SJCRH30 (cell line): Measurements from ENCODE around the gene RNU4-1. TPM values are rescaled to one million over a fixed set of nuclear protein-coding genes. Genes with fewer than 3 reads are reported as not detected.
A peak's percentile ranks its signal among the peaks of the same experiment; 100 is the strongest.
"Not testable (repeated sequence)": the region's sequence is repeated elsewhere in the genome, so short reads cannot be mapped to it uniquely, and the experiment has no call there.

Source experiments
- DNase-seq, 2 experiments: peaks; one replicate each; pipeline ENCODE4 v3.0.0-alpha.2; 2015 to 2020
- H3K27ac ChIP-seq: fragments of 250-450 bp; sonication (Bioruptor Pico); 2 replicates; pipeline ENCODE4 v1.5.1; 2020; ENCODE audit warnings: mild to moderate bottlenecking, moderate library complexity
- H3K27me3 ChIP-seq: fragments of 250-450 bp; sonication (Bioruptor Pico); 2 replicates; pipeline ENCODE4 v1.5.1; 2020; ENCODE audit warnings: mild to moderate bottlenecking, moderate library complexity
- H3K36me3 ChIP-seq: fragments of 250-450 bp; sonication (Bioruptor Pico); 2 replicates; pipeline ENCODE4 v1.5.1; 2020; ENCODE audit warnings: mild to moderate bottlenecking, moderate library complexity
- H3K4me1 ChIP-seq: fragments of 250-450 bp; sonication (Bioruptor Pico); 2 replicates; pipeline ENCODE4 v1.5.1; 2020; ENCODE audit warnings: mild to moderate bottlenecking, moderate library complexity
- H3K4me3 ChIP-seq: fragments of 250-450 bp; sonication (Bioruptor Pico); 2 replicates; pipeline ENCODE4 v1.5.1; 2020; ENCODE audit warnings: mild to moderate bottlenecking, moderate library complexity
- H3K9me3 ChIP-seq: fragments of 250-450 bp; sonication (Bioruptor Pico); replicated peaks from 2 replicates; pipeline ENCODE4 v1.5.1; 2020; ENCODE audit warnings: mild to moderate bottlenecking, moderate library complexity
- total RNA-seq: library from RNA; depleted of rRNA; stranded (reverse); fragments of >200 nt; shearing (Covaris generic); gene quantifications from 2 replicates; pipeline ENCODE4 v1.2.3, GENCODE V29; 2014; rRNA removed

RNU4-1 gene
- under 0.01 TPM in 2 replicates for total RNA-seq

- DNase-seq, result peak; percentile 90 to 95
- peak within 1 kb of the TSS; percentile 52 for H3K4me3 ChIP-seq
- no peaks in the 10 kb centered on the region for H3K36me3 ChIP-seq
- H3K27me3 ChIP-seq, result peaks cover 3% of the 10 kb centered on the region; the same call in 1 of the 2 replicates
- H3K9me3 ChIP-seq, result no peaks in the 10 kb centered on the region
- peaks cover 6% of the 10 kb centered on the region; the same call in 1 of the 2 replicates for H3K4me1 ChIP-seq
- H3K27ac ChIP-seq, result peak within 1 kb of the TSS; percentile 100
Measured at GRCh38 chr12:120292661-120293531, at the start of gene RNU4-1. TSS of gene RNU4-1 (minus strand) at chr12:120293237.

GRCh38 chr12:120342175-120343038, 49.4 kb upstream of the RNU4-1 start:
- Histone ChIP-seq H3K36me3 (no peaks in the 10 kb centered on the region), H3K9me3 (peaks cover 6% of the 10 kb centered on the region; the same call in 1 of the 2 replicates), H3K4me1 (no peaks in the 10 kb centered on the region), H3K27me3 (no peaks in the 10 kb centered on the region), H3K27ac (no peak overlapping the region), H3K4me3 (no peak overlapping the region)
- no peak for DNase-seq

- Histone ChIP-seq H3K4me3 (no peak overlapping the region), H3K9me3 (peaks cover 7% of the 10 kb centered on the region; the same call in 1 of the 2 replicates), H3K4me1 (no peaks in the 10 kb centered on the region), H3K27me3 (no peaks in the 10 kb centered on the region), H3K27ac (no peak overlapping the region), H3K36me3 (no peaks in the 10 kb centered on the region)
- DNase-seq, result no peak
Measured at GRCh38 chr12:120339256-120339655, 46.2 kb upstream of the RNU4-1 start.

DNA sequence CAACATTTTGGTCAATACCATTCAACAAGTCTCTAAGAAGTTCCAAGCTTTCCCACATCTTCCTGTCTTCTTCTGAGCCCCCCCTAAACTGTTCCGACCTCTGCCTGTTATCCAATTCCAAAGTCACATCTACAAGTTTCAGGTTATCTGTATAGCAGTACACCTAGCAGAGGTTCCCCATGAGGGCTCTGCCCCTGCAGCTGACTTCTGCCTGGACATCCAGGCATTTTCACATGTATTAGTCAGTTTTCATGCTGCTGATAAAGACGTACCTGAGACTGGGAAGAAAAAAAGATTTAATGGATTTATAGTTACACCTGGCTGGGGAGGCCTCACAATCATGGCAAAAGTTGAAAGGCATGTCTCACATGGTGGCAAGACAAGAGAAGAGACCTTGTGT, 44.7 kb upstream of the RNU4-1 start:
- Histone ChIP-seq H3K36me3 (no peaks in the 10 kb centered on the region), H3K4me1 (no peaks in the 10 kb centered on the region), H3K27ac (no peak overlapping the region), H3K4me3 (no peak overlapping the region), H3K9me3 (peaks cover 7% of the 10 kb centered on the region; the same call in 1 of the 2 replicates), H3K27me3 (no peaks in the 10 kb centered on the region)
- DNase-seq, result no peak

- not testable (repeated sequence) for DNase-seq, H3K27ac ChIP-seq, H3K4me3 ChIP-seq, H3K27me3 ChIP-seq, H3K36me3 ChIP-seq, H3K4me1 ChIP-seq, H3K9me3 ChIP-seq
Measured at GRCh38 chr12:120336392-120336791, 43.4 kb upstream of the RNU4-1 start.

DNA sequence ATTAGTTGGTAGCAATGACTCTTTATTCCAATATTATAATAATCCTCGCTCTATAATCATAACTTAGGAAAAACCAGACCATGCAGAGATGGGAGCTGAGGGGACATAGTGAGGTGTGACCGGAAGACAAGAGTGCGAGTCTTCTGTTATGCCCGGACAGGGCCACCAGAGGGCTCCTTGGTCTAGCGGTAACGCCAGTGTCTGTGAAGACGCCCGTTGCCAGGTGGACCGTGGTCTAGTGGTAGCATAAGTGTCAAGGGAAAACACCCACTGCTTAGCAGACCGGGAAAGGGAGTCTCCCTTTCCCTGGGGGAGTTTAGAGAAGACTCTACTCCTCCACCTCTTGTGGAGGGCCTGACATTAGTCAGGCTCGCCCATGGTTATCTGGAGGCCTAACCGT, 42.4 kb upstream of the RNU4-1 start:
- not testable (repeated sequence) for H3K9me3 ChIP-seq, H3K27ac ChIP-seq, H3K27me3 ChIP-seq, H3K4me1 ChIP-seq, H3K4me3 ChIP-seq, H3K36me3 ChIP-seq
- DNase-seq, result peak; percentile 76 to 79

DNA sequence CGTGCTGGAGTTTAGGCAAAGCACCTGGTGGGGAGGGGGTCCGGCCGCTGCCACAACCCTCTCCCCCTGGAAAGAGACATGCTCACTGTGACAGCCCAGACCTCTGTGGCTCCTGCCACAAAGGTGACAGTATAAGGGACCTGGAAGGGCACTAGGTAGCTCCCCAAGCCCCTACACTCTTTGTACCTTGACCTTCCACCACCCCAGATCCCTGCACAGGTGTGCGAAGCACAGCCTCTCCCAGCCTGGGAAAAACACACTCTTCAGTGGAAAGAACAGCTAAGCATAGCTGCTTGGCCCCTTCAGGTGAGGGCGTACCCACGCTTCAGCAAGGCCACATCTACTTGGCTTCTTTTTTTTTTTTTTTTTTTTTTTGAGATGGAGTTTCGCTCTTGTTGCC, 39.5 kb upstream of the RNU4-1 start:
- Histone ChIP-seq H3K4me1 (no peaks in the 10 kb centered on the region), H3K27ac (no peak overlapping the region)

DNA sequence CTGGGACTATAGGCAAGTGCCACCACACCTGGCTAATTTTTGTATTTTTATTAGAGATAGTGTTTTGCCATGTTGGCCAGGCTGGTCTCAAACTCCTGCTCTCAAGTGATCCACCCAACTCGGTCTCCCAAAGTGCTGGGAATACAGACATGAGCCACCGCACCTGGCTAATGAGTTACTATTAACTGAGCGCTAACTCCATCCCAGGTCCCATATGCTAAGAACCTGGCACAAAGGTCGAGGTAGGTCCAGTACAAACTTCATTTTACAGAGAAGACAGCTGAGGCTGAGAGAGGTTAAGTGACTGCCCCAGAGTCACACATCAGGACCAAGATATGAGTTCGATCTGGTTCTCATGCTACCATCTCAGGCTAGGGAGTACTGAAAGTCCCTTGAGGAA, 39.0 kb upstream of the RNU4-1 start:
- Histone ChIP-seq H3K36me3 (no peaks in the 10 kb centered on the region), H3K4me1 (no peaks in the 10 kb centered on the region), H3K27me3 (no peaks in the 10 kb centered on the region; the same call in 1 of the 2 replicates), H3K27ac (no peak overlapping the region), H3K4me3 (no peak overlapping the region), H3K9me3 (no peaks in the 10 kb centered on the region)
- DNase-seq, result no peak

More for the DNA sequence above, 39.5 kb upstream of the RNU4-1 start:
- no peak for DNase-seq
- no peaks in the 10 kb centered on the region; the same call in 1 of the 2 replicates for H3K27me3 ChIP-seq
- 0 out of 2 replicates have a peak, but pooled peaks cover 2% of the 10 kb centered on the region for H3K9me3 ChIP-seq
- H3K4me3 ChIP-seq, result no peak overlapping the region
- H3K36me3 ChIP-seq, result no peaks in the 10 kb centered on the region

DNA sequence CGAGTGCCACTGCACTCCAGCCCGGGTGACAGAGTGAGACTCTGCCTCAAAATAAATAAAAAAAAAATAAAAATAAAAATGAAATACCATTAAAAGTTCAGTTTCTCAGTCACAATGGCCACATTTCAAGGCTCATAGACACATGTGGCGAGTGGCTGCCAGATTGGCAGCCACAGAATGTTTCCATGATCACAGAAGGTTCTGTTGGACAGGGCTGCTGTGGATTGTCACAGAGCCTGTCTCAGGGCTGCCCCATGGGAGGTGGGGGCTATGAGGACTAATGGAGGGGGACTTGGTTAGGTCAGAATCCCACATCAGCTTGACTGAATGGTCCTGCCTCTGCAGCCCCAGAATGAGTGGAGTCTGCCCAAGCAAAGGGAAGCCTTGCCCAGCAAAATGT, 38.4 kb upstream of the RNU4-1 start:
- Histone ChIP-seq H3K9me3 (no peaks in the 10 kb centered on the region), H3K4me3 (no peak overlapping the region), H3K27me3 (no peaks in the 10 kb centered on the region; the same call in 1 of the 2 replicates), H3K4me1 (no peaks in the 10 kb centered on the region), H3K36me3 (no peaks in the 10 kb centered on the region), H3K27ac (no peak overlapping the region)
- DNase-seq, result no peak

- DNase-seq, result no peak
- H3K27ac ChIP-seq, result no peak overlapping the region
Measured at GRCh38 chr12:120328228-120328627, 35.2 kb upstream of the RNU4-1 start.

GRCh38 chr12:120327593-120327992, 34.6 kb upstream of the RNU4-1 start, which contains the start of gene PLA2G1B:
TSS of gene PLA2G1B (minus strand) at chr12:120327779. CDS start at chr12:120327753, 26 bp downstream.
- Histone ChIP-seq H3K4me1 (no peaks in the 10 kb centered on the region), H3K36me3 (no peaks in the 10 kb centered on the region), H3K27me3 (no peaks in the 10 kb centered on the region; the same call in 1 of the 2 replicates), H3K4me3 (no peak within 1 kb of the TSS), H3K27ac (no peak within 1 kb of the TSS), H3K9me3 (no peaks in the 10 kb centered on the region)
- no peak for DNase-seq

More at GRCh38 chr12:120328228-120328627, 35.2 kb upstream of the RNU4-1 start:
- Histone ChIP-seq H3K27me3 (no peaks in the 10 kb centered on the region; the same call in 1 of the 2 replicates), H3K9me3 (no peaks in the 10 kb centered on the region), H3K4me3 (no peak overlapping the region), H3K4me1 (no peaks in the 10 kb centered on the region), H3K36me3 (no peaks in the 10 kb centered on the region)

DNA sequence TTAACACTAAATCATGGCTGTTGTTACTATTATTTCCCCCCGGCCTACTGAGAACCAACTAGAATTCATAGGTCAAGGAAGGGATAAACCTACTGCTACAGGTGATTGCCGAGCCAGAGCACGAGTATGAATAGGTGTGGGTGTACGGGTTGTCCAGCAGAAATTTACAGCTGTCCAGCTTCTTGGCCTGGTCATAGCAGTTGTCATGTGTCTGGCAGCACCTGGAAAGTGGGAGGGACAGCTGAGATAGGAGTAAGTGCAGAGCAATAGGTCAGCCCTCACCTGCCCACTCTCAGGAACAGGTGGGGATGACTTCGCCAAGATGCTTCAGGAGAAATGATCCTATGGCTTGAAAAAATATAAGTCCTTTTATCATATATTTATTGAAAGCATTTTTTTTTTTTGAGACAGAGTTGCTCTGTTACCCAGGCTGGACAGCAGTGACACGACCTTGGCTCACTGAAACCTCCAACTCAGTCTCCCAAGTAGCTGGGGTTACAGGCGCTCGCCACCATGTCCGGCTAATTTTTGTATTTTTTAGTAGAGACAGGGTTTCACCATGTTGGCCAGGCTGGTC, 31.9 kb upstream of the RNU4-1 start:
- DNase-seq, result no peak
- Histone ChIP-seq H3K4me1 (no peaks in the 10 kb centered on the region), H3K27ac (no peak overlapping the region), H3K4me3 (no peak overlapping the region), H3K27me3 (no peaks in the 10 kb centered on the region), H3K9me3 (no peaks in the 10 kb centered on the region), H3K36me3 (no peaks in the 10 kb centered on the region)

GRCh38 chr12:120323772-120324171, 30.7 kb upstream of the RNU4-1 start:
- H3K36me3 ChIP-seq, result no peaks in the 10 kb centered on the region
- H3K27me3 ChIP-seq, result no peaks in the 10 kb centered on the region
- no peak overlapping the region for H3K27ac ChIP-seq
- no peak overlapping the region for H3K4me3 ChIP-seq
- no peaks in the 10 kb centered on the region for H3K9me3 ChIP-seq
- H3K4me1 ChIP-seq, result no peaks in the 10 kb centered on the region
- no peak for DNase-seq

DNA sequence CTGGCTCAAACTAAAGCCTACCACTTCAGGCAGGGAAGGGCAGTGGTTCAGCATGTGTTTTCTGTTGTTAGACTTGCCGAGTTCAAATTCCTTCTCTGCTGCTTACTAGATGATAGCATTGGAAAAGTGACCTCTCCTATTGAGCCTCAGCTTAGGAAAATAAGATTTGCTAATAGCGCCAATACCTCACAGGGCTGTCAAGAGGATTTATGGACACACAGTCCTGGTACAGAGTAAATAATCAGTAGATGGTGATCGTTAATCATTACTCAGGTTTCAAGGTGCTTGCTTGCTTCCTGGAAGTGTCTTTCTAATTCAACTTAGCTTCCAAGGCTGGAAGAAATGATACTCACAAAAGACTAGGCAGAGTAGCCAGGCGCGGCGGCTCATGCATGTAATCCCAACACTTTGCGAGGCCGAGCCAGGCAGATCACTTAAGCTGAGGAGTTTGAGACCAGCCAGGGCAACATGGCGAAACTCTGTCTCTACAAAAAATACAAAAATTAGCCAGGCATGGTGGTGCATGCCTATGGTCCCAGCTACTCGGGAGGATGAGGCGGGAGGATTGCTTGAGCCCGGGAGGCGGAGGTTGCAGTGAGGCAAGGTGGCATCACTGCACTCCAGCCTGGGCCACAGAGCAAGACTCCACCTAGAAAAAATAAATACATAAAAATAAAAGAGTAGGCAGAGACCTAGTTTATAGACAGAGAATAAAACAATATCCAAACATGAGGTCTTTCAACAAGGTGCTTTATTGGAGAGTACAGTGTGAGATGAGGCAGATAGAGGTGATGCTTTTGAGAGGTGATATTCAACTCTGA, 28.6 kb upstream of the RNU4-1 start:
- H3K9me3 ChIP-seq, result no peaks in the 10 kb centered on the region
- no peak overlapping the region for H3K4me3 ChIP-seq
- no peak overlapping the region for H3K27ac ChIP-seq
- no peaks in the 10 kb centered on the region for H3K27me3 ChIP-seq
- H3K36me3 ChIP-seq, result no peaks in the 10 kb centered on the region
- H3K4me1 ChIP-seq, result 0 out of 2 replicates have a peak, but pooled peaks cover 2% of the 10 kb centered on the region
- no peak for DNase-seq
